Loucy (cell line): Measurements from ENCODE around the gene FCHSD2.

ENCODE experiments used
- H2AFZ ChIP-seq: fragments of 200-600 bp; sonication (generic); 2 replicates; pipeline ENCODE4 v1.6.0; 2016; ENCODE audit warnings: antibody characterized with exemption, mild to moderate bottlenecking, low read length, moderate library complexity
- H3F3A ChIP-seq: fragments of 200-600 bp; 2 replicates; pipeline ENCODE4 v1.6.0; 2016; ENCODE audit warnings: antibody characterized with exemption, low read depth, mild to moderate bottlenecking
- H3K27me3 ChIP-seq: fragments of 200-600 bp; sonication (generic); 2 replicates; pipeline ENCODE4 v1.6.1; 2014; ENCODE audit warnings: low read length, mild to moderate bottlenecking; ENCODE audit not compliant: insufficient read depth, poor library complexity, severe bottlenecking
- H3K36me3 ChIP-seq: fragments of 200-600 bp; sonication (generic); 2 replicates; pipeline ENCODE4 v1.6.1; 2016; ENCODE audit warnings: low read length; ENCODE audit not compliant: insufficient read depth
- H3K4me1 ChIP-seq: fragments of 200-600 bp; sonication (generic); 2 replicates; pipeline ENCODE4 v1.5.1; 2014; ENCODE audit warnings: low read length, mild to moderate bottlenecking; ENCODE audit not compliant: insufficient read depth, poor library complexity, severe bottlenecking
- H3K4me2 ChIP-seq: fragments of 200-600 bp; sonication (generic); 2 replicates; pipeline ENCODE4 v1.6.0; 2014; ENCODE audit warnings: antibody characterized with exemption, low read length, low read depth, mild to moderate bottlenecking; ENCODE audit not compliant: poor library complexity, severe bottlenecking
- H3K4me3 ChIP-seq: fragments of 200-600 bp; sonication (generic); 2 replicates; pipeline ENCODE4 v1.5.1; 2014; ENCODE audit warnings: low read length, mild to moderate bottlenecking, mixed read lengths; ENCODE audit not compliant: poor library complexity, severe bottlenecking
- H3K79me2 ChIP-seq: fragments of 200-600 bp; sonication (generic); 2 replicates; pipeline ENCODE4 v1.6.1; 2014; ENCODE audit warnings: low read length; ENCODE audit not compliant: insufficient read depth
- H3K9ac ChIP-seq: fragments of 200-600 bp; sonication (generic); 2 replicates; pipeline ENCODE4 v1.6.0; 2014; ENCODE audit warnings: mild to moderate bottlenecking, low read depth, low read length, moderate library complexity; ENCODE audit not compliant: poor library complexity, severe bottlenecking
- H3K9me2 ChIP-seq: fragments of 200-600 bp; sonication (generic); replicated peaks from 2 replicates; pipeline ENCODE4 v1.6.1; 2016; ENCODE audit warnings: low read depth, low read length, mixed read lengths
- H3K9me3 ChIP-seq: fragments of 200-600 bp; sonication (generic); 2 replicates; pipeline ENCODE4 v1.6.1; 2014; ENCODE audit warnings: mild to moderate bottlenecking, antibody characterized with exemption, low read length, low read depth; ENCODE audit not compliant: insufficient read depth
- H4K20me1 ChIP-seq: fragments of 200-600 bp; sonication (generic); 2 replicates; pipeline ENCODE4 v1.6.0; 2014; ENCODE audit warnings: antibody characterized with exemption, low read length, mild to moderate bottlenecking; ENCODE audit not compliant: insufficient read depth, poor library complexity, severe bottlenecking
- CTCF ChIP-seq: fragments of 200-600 bp; sonication (generic); conservative IDR thresholded peaks from 2 replicates; pipeline ENCODE4 v1.5.1; 2014; ENCODE audit warnings: mild to moderate bottlenecking, antibody characterized with exemption, low read length
- EZH2phosphoT487 ChIP-seq: fragments of 200-600 bp; IDR thresholded peaks from 2 replicates; pipeline ENCODE4 v1.6.1; 2018; ENCODE audit warnings: antibody characterized with exemption, mild to moderate bottlenecking, moderate library complexity, borderline replicate concordance

The FCHSD2 gene

GRCh38 chr11:72965672-72966071 lies 176.4 kb downstream of the FCHSD2 start:
- no peak overlapping the region for H3K9ac ChIP-seq
- H3K4me1 ChIP-seq = peaks cover 21% of the 10 kb centered on the region
- no peak overlapping the region for H3K4me3 ChIP-seq
- H3K9me2 ChIP-seq = no peaks in the 10 kb centered on the region
- H2AFZ ChIP-seq = no peak overlapping the region
- peaks cover 46% of the 10 kb centered on the region for H3K36me3 ChIP-seq
- H3K4me2 ChIP-seq = no peak overlapping the region
- H3K27me3 ChIP-seq = no peaks in the 10 kb centered on the region
- H3K79me2 ChIP-seq = peaks cover 22% of the 10 kb centered on the region
- TF ChIP-seq CTCF (no peak), EZH2phosphoT487 (no peak)
- no peaks in the 10 kb centered on the region for H3K9me3 ChIP-seq
- peaks cover 15% of the 10 kb centered on the region for H3F3A ChIP-seq
- H4K20me1 ChIP-seq = peaks cover 27% of the 10 kb centered on the region

GRCh38 chr11:72962717-72963116 lies 179.4 kb downstream of the FCHSD2 start:
- H3K9ac ChIP-seq = no peak overlapping the region

GRCh38 chr11:72962084-72962483 lies 180.0 kb downstream of the FCHSD2 start:
- TF ChIP-seq EZH2phosphoT487 (no peak), CTCF (no peak)
- no peaks in the 10 kb centered on the region for H3K27me3 ChIP-seq
- peaks cover 62% of the 10 kb centered on the region for H3K36me3 ChIP-seq
- no peak overlapping the region for H3K9ac ChIP-seq
- peaks cover 4% of the 10 kb centered on the region for H4K20me1 ChIP-seq
- no peak overlapping the region for H3K4me3 ChIP-seq
- H3F3A ChIP-seq = no peaks in the 10 kb centered on the region
- no peak overlapping the region for H3K4me2 ChIP-seq
- no peaks in the 10 kb centered on the region for H3K9me3 ChIP-seq
- H2AFZ ChIP-seq = no peak overlapping the region
- H3K9me2 ChIP-seq = no peaks in the 10 kb centered on the region
- H3K79me2 ChIP-seq = peaks cover 4% of the 10 kb centered on the region; the same call in 1 of the 2 replicates
- no peaks in the 10 kb centered on the region for H3K4me1 ChIP-seq

More at GRCh38 chr11:72962717-72963116, 179.4 kb downstream of the FCHSD2 start:
- Histone ChIP-seq H3K79me2 (peaks cover 9% of the 10 kb centered on the region; the same call in 1 of the 2 replicates), H3K4me1 (no peaks in the 10 kb centered on the region), H3K4me2 (no peak overlapping the region), H3K9me3 (no peaks in the 10 kb centered on the region), H4K20me1 (peaks cover 4% of the 10 kb centered on the region), H3K27me3 (no peaks in the 10 kb centered on the region), H2AFZ (no peak overlapping the region), H3K4me3 (no peak overlapping the region), H3K9me2 (no peaks in the 10 kb centered on the region), H3K36me3 (peaks cover 56% of the 10 kb centered on the region), H3F3A (no peaks in the 10 kb centered on the region)
- TF ChIP-seq EZH2phosphoT487 (no peak), CTCF (no peak)
